Measurements from ENCODE around the gene HIP1.
"Not testable (repeated sequence)": the region's sequence is repeated elsewhere in the genome, so short reads cannot be mapped to it uniquely, and the experiment has no call there.

DNA sequence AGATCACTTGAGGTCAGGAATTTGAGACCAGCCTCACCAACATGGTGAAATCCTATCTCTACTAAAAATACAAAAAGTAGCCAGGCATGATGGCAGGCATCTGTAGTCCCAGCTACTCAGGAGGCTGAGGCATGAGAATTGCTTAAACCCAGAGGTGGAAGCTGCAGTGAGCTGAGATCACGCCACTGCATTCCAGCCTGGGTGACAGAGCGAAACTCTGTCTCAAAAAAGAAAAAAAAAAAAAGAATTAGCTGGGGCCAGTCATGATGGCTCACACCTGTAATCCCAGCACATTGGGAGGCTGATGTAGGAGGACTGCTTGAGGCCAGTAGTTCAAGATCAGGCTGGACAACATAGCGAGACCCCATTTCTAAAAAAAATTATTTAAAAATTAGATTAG is 21.0 kb downstream of the HIP1 start:
- TF ChIP-seq, protein P1, sequence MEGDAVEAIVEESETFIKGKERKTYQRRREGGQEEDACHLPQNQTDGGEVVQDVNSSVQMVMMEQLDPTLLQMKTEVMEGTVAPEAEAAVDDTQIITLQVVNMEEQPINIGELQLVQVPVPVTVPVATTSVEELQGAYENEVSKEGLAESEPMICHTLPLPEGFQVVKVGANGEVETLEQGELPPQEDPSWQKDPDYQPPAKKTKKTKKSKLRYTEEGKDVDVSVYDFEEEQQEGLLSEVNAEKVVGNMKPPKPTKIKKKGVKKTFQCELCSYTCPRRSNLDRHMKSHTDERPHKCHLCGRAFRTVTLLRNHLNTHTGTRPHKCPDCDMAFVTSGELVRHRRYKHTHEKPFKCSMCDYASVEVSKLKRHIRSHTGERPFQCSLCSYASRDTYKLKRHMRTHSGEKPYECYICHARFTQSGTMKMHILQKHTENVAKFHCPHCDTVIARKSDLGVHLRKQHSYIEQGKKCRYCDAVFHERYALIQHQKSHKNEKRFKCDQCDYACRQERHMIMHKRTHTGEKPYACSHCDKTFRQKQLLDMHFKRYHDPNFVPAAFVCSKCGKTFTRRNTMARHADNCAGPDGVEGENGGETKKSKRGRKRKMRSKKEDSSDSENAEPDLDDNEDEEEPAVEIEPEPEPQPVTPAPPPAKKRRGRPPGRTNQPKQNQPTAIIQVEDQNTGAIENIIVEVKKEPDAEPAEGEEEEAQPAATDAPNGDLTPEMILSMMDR (IDR thresholded peaks at IDR 0.05), result not testable (repeated sequence)
- not testable (repeated sequence) for TF ChIP-seq ZFX (IDR thresholded peaks at IDR 0.05; ENCODE audit: borderline replicate concordance)
